Endothelial cell of umbilical vein (primary cell): ENCODE results near the gene ELF4. TPM values are rescaled to one million over a fixed set of nuclear protein-coding genes. Genes with fewer than 3 reads are reported as not detected.

ENCODE experiments used
- BruUV-seq: library from RNA; stranded (reverse); fragments of 400-500 nt; replicated peaks from 2 replicates; lab custom pipeline; 2021; lab: Mats Ljungman, UMichigan
- CTCF ChIA-PET: fragments of 300-600, 350-600 bp; sonication (Branson Sonifier 250); formaldehyde crosslinking; loops from one replicate; lab custom pipeline; 2021; ENCODE audit warnings: antibody characterized with exemption, inconsistent platforms; lab: Charles Lee
- POLR2A ChIA-PET: fragments of 300-600, 350-600 bp; sonication (Branson Sonifier 250); formaldehyde crosslinking; loops from one replicate; lab custom pipeline; 2021; ENCODE audit warnings: antibody characterized with exemption, inconsistent platforms; lab: Charles Lee
- DNase-seq: peaks from one replicate; pipeline ENCODE4 v3.0.0-alpha.2; 2011; ENCODE audit warnings: low read depth, low spot score
- FAIRE-seq: peaks from 2 replicates; lab custom pipeline; 2011; peaks lifted over from hg19 to GRCh38; lab: Jason Lieb, UNC
- H2AFZ ChIP-seq: 2 replicates; pipeline ENCODE4 v1.6.0; 2012; ENCODE audit warnings: low read depth, low read length, control low read depth, inconsistent platforms
- H3K27ac ChIP-seq: 2 replicates; pipeline ENCODE4 v1.5.1; 2011; ENCODE audit warnings: low read depth, mild to moderate bottlenecking, control low read depth, low read length, moderate library complexity; ENCODE audit not compliant: insufficient read depth
- H3K27me3 ChIP-seq, 2 experiments: 2 replicates each; pipeline versions ENCODE4 v1.6.0 to v1.6.1; 2011; ENCODE audit warnings: low read length in 2 of 2, mixed read lengths in 1 of 2; ENCODE audit not compliant: control insufficient read depth in 2 of 2, insufficient read depth in 2 of 2
- H3K36me3 ChIP-seq, 2 experiments: 2 replicates in 1 of 2; 3 replicates in 1 of 2; pipeline ENCODE4 v1.5.1; 2011; ENCODE audit warnings: low read length in 2 of 2, mild to moderate bottlenecking in 1 of 2, moderate library complexity in 1 of 2; ENCODE audit not compliant: control insufficient read depth in 2 of 2, insufficient read depth in 2 of 2; ENCODE audit errors: extremely low read depth in 1 of 2
- H3K4me1 ChIP-seq: 3 replicates; pipeline ENCODE4 v1.5.1; 2011; ENCODE audit warnings: mild to moderate bottlenecking, low read length; ENCODE audit not compliant: control insufficient read depth, insufficient read depth; ENCODE audit errors: extremely low read depth
- H3K4me2 ChIP-seq: 2 replicates; pipeline ENCODE4 v1.6.1; 2011; ENCODE audit warnings: low read length, control low read depth, mixed read lengths; ENCODE audit not compliant: insufficient read depth
- H3K4me3 ChIP-seq, 3 experiments: fragments of 200-600 bp in 1 of 3; sonication (generic), shearing (Covaris generic) in 1 of 3; replicated peaks in 1 of 3; 2 replicates each; pipeline ENCODE4 v1.5.1; 2011 to 2016; ENCODE audit warnings: control low read depth in 3 of 3, low read length in 3 of 3, mild to moderate bottlenecking in 2 of 3, inconsistent platforms in 1 of 3, low read depth in 1 of 3, moderate library complexity in 1 of 3; ENCODE audit not compliant: insufficient read depth in 1 of 3
- H3K79me2 ChIP-seq: 2 replicates; pipeline ENCODE4 v1.6.0; 2012; ENCODE audit warnings: low read length, inconsistent platforms; ENCODE audit not compliant: control insufficient read depth, insufficient read depth
- H3K9ac ChIP-seq: replicated peaks from 2 replicates; pipeline ENCODE3; 2011; ENCODE audit warnings: low read length, control low read depth; ENCODE audit not compliant: insufficient read depth; ENCODE audit errors: extremely low read depth
- H3K9me1 ChIP-seq: replicated peaks from 3 replicates; pipeline ENCODE4 v1.6.0; 2011; ENCODE audit warnings: mild to moderate bottlenecking, low read length; ENCODE audit not compliant: control insufficient read depth, insufficient read depth; ENCODE audit errors: extremely low read depth
- H3K9me3 ChIP-seq: replicated peaks from 2 replicates; pipeline ENCODE4 v1.5.1; 2012; ENCODE audit warnings: low read length, inconsistent platforms; ENCODE audit not compliant: control insufficient read depth, insufficient read depth
- H4K20me1 ChIP-seq: replicated peaks from 2 replicates; pipeline ENCODE3; 2011; ENCODE audit warnings: mild to moderate bottlenecking, low read length; ENCODE audit not compliant: control insufficient read depth, insufficient read depth; ENCODE audit errors: extremely low read depth
- EZH2 ChIP-seq: IDR thresholded peaks from 2 replicates; pipeline ENCODE4 v1.6.1; 2012; ENCODE audit warnings: borderline replicate concordance, low read depth, mild to moderate bottlenecking, moderate library complexity, low read length, inconsistent platforms; ENCODE audit not compliant: severe bottlenecking
- FOS ChIP-seq: IDR thresholded peaks from 2 replicates; pipeline ENCODE4 v1.6.1; 2011; ENCODE audit warnings: mild to moderate bottlenecking, low read length, moderate library complexity, borderline replicate concordance; ENCODE audit not compliant: insufficient read depth
- GATA2 ChIP-seq: IDR thresholded peaks from 2 replicates; pipeline ENCODE4 v1.7.0; 2011; ENCODE audit warnings: low read depth, mild to moderate bottlenecking, moderate library complexity, mixed read lengths, low read length; ENCODE audit not compliant: insufficient read length, insufficient read depth
- JUN ChIP-seq: IDR thresholded peaks from 2 replicates; pipeline ENCODE4 v1.6.1; 2011; ENCODE audit warnings: borderline replicate concordance, low read depth; ENCODE audit not compliant: insufficient read length, insufficient read depth
- MYC ChIP-seq: IDR thresholded peaks from one replicate; pipeline ENCODE4 v1.6.1; 2011; ENCODE audit warnings: mild to moderate bottlenecking, low read depth, low read length
- POLR2A ChIP-seq: IDR thresholded peaks from 2 replicates; pipeline ENCODE4 v1.6.1; 2012; ENCODE audit warnings: low read depth, mild to moderate bottlenecking, control low read depth, low read length
- POLR2AphosphoS5 ChIP-seq: IDR thresholded peaks from 2 replicates; pipeline ENCODE4 v1.6.1; 2012; ENCODE audit warnings: low read depth, mild to moderate bottlenecking, control low read depth, low read length, moderate library complexity; ENCODE audit not compliant: insufficient read depth
- dilution Hi-C: fragments of 300-500 bp; cut with MboI; formaldehyde crosslinking; loops from one replicate; pipeline ENCODE4 v1.15.0; 2019; ENCODE audit warnings: low sequenced_read_pairs; ENCODE audit not compliant: extremely low pct_ligation_motif_present
- intact Hi-C: fragments of 100-400 bp; cut with micrococcal nuclease; formaldehyde crosslinking; loops from one replicate; pipeline ENCODE4 v1.10.0; 2022
- polyA plus RNA-seq, 4 experiments: library from polyadenylated mRNA; depleted of rRNA in 3 of 4; stranded (reverse) in 3 of 4; unstranded in 1 of 4; fragments of >200 nt; gene quantifications; 2 replicates each; pipeline versions ENCODE4 v1.2.1 to v1.2.3, GENCODE V29; 2011 to 2012; ENCODE audit warnings: missing spikeins in 1 of 4
- total RNA-seq: library from RNA; stranded (reverse); gene quantifications from 2 replicates; pipeline ENCODE4 v1.2.3, GENCODE V29; 2021
- TF ChIP-seq, protein P1 (sequence below): IDR thresholded peaks from 2 replicates; pipeline ENCODE4 v1.6.1; 2011; ENCODE audit not compliant: insufficient read depth, insufficient read length
- TF ChIP-seq, protein P2 (sequence below), 2 donors: IDR thresholded peaks; 1 replicate in 1 of 2; 2 replicates in 1 of 2; pipeline ENCODE4 v1.5.1; 2011; ENCODE audit warnings: low read length in 2 of 2, mild to moderate bottlenecking in 2 of 2, moderate library complexity in 2 of 2, control low read depth in 1 of 2, inconsistent platforms in 1 of 2, low read depth in 1 of 2; ENCODE audit not compliant: insufficient read depth in 1 of 2; ENCODE audit errors: extremely low read depth in 1 of 2

The ELF4 gene
- total and polyA plus RNA-seq, 2 donors (not counting 3 experiments of a cell fraction or from before 2014, with no cell fraction given): 31.9 to 33.4 TPM

DNA sequence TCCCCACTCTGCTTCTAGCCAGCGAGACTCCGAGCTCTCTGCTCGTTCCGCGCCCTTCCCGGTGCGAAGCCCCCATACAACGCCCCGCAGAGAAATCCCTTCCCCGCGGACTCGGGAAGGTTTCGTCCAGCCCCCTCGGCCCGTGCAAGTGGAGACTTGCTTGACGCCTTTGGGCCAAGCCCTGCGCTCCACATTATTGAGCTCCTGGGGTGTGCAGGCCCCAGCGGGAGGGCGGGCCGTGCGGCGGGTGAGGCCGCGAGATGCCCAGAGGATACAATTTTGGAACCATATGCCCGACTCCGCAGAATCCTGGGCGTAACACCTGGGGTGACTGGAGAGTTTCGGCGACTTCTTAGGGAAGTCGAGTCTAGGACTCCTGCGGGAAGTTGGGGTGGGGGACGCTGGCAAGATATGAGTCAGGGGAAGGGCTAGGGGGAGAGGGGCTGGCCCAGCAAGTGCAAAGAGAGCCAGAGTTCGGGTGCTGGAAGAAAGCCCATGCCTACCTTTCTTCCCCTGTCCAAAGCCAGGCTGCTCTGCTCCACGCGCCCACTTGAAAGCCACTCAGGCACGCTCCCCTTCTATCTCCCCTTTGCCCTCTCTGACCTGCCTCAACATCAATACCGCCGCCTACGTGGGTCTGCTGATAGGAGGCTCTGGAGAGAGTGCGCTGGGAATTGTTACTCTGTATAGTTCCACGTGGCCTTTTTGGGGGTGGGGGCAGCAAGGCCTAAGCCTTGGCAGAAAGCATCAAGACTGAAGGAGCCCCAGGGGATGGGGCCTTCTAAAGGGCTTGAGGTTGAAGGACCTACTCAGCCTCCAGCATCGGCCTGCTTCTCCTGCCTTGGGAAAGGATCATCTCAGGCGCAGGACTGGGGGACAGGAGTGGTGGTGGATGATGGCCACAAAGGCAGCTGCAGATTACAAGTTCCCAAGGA, 1.2 kb upstream of the ELF4 start:
- H3K4me2 ChIP-seq: peak overlapping the region; percentile 10
- no peaks in the 10 kb centered on the region for H4K20me1 ChIP-seq
- no peak for FAIRE-seq
- H3K4me1 ChIP-seq: peaks cover 25% of the 10 kb centered on the region
- POLR2A ChIA-PET: no interaction called here
- H3K79me2 ChIP-seq: peaks cover 35% of the 10 kb centered on the region
- dilution Hi-C loops (no loop called here), intact Hi-C loops (loop anchor here (2.0 kb wide), 1 partner anchor 61 kb away; no protein-coding TSS in a partner anchor)
- H3K9me3 ChIP-seq: no peaks in the 10 kb centered on the region
- no peaks in the 10 kb centered on the region for H3K27me3 ChIP-seq
- peak overlapping the region in 1 of 3 experiments; percentile 78 for H3K4me3 ChIP-seq
- H3K36me3 ChIP-seq: no peaks in the 10 kb centered on the region
- H3K9ac ChIP-seq: peak overlapping the region; percentile 49
- CTCF ChIA-PET: interaction anchor here (1.2 to 2.6 kb wide), 2 partner anchors 8 to 32 kb away, joined by 5 to 11 read pairs; no protein-coding TSS in a partner anchor
- no peaks in the 10 kb centered on the region for H3K9me1 ChIP-seq
- BruUV-seq: TSS peak; percentile 13
- no peak overlapping the region for H2AFZ ChIP-seq
- TF ChIP-seq GATA2 (no peak), POLR2AphosphoS5 (no peak), FOS (no peak), JUN (no peak), EZH2 (no peak), MYC (no peak), POLR2A (no peak)
- TF ChIP-seq, protein P1, sequence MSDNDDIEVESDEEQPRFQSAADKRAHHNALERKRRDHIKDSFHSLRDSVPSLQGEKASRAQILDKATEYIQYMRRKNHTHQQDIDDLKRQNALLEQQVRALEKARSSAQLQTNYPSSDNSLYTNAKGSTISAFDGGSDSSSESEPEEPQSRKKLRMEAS: no peak
- TF ChIP-seq, protein P2, sequence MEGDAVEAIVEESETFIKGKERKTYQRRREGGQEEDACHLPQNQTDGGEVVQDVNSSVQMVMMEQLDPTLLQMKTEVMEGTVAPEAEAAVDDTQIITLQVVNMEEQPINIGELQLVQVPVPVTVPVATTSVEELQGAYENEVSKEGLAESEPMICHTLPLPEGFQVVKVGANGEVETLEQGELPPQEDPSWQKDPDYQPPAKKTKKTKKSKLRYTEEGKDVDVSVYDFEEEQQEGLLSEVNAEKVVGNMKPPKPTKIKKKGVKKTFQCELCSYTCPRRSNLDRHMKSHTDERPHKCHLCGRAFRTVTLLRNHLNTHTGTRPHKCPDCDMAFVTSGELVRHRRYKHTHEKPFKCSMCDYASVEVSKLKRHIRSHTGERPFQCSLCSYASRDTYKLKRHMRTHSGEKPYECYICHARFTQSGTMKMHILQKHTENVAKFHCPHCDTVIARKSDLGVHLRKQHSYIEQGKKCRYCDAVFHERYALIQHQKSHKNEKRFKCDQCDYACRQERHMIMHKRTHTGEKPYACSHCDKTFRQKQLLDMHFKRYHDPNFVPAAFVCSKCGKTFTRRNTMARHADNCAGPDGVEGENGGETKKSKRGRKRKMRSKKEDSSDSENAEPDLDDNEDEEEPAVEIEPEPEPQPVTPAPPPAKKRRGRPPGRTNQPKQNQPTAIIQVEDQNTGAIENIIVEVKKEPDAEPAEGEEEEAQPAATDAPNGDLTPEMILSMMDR (IDR thresholded peaks at IDR 0.05; ENCODE audit: extremely low read depth in 1 of 2, insufficient read depth in 1 of 2, low read depth in 1 of 2, low read length in 2 of 2): no peak
- peak overlapping the region; percentile 33 for H3K27ac ChIP-seq
- no peak for DNase-seq
